ENCODE data around the gene CERS1.

CERS1 gene

GRCh38 chr19:18831524-18832305 lies 64.2 kb downstream of the CERS1 start, which contains the start of gene UPF1:
Gene UPF1 (plus strand): TSS chr19:18831959. CDS start chr19:18832210, 251 bp downstream.
- no peak for TF ChIP-seq SUZ12 (IDR thresholded peaks at IDR 0.05; ENCODE audit: extremely low read depth, insufficient read depth, insufficient read length)
- TF ChIP-seq ZNF274 (IDR thresholded peaks at IDR 0.05; ENCODE audit: low read depth, low read length): no peak
- TF ChIP-seq YY1 (IDR thresholded peaks at IDR 0.05; ENCODE audit: insufficient read depth, insufficient read length): no peak
- DNase-seq (ENCODE audit: low read depth, low spot score): peak; percentile 92
- H3K9me3 ChIP-seq (ENCODE audit: insufficient read depth, low read length): peaks cover 10% of the 10 kb centered on the region; the same call in 1 of the 2 replicates
- peak within 1 kb of the TSS; percentile 95 for H3K9ac ChIP-seq (ENCODE audit: insufficient read length, low read depth)
- peak within 1 kb of the TSS; percentile 90 for H3K4me3 ChIP-seq (ENCODE audit: insufficient read length, low read depth)
- H3K36me3 ChIP-seq (ENCODE audit: insufficient read depth, insufficient read length, low read length): peaks cover 39% of the 10 kb centered on the region
- H3K4me1 ChIP-seq (ENCODE audit: insufficient read depth, insufficient read length): no peaks in the 10 kb centered on the region
- H3K27me3 ChIP-seq (ENCODE audit: insufficient read depth, insufficient read length): peaks cover 16% of the 10 kb centered on the region

- Histone ChIP-seq H3K4me1 (ENCODE audit: insufficient read depth, insufficient read length) (no peaks in the 10 kb centered on the region), H3K9ac (ENCODE audit: insufficient read length, low read depth) (peak overlapping the region; percentile 10), H3K9me3 (ENCODE audit: insufficient read depth, low read length) (peaks cover 10% of the 10 kb centered on the region; the same call in 1 of the 2 replicates), H3K27me3 (ENCODE audit: insufficient read depth, insufficient read length) (peaks cover 16% of the 10 kb centered on the region), H3K36me3 (ENCODE audit: insufficient read depth, insufficient read length, low read length) (peaks cover 28% of the 10 kb centered on the region), H3K4me3 (ENCODE audit: insufficient read length, low read depth) (no peak overlapping the region)
- no peak for TF ChIP-seq YY1 (IDR thresholded peaks at IDR 0.05; ENCODE audit: insufficient read depth, insufficient read length)
- no peak for TF ChIP-seq ZNF274 (IDR thresholded peaks at IDR 0.05; ENCODE audit: low read depth, low read length)
- no peak for TF ChIP-seq SUZ12 (IDR thresholded peaks at IDR 0.05; ENCODE audit: extremely low read depth, insufficient read depth, insufficient read length)
- DNase-seq (ENCODE audit: low read depth, low spot score): no peak
Measured at GRCh38 chr19:18830488-18830887, 65.5 kb downstream of the CERS1 start.

GRCh38 chr19:18828786-18829185 lies 67.2 kb downstream of the CERS1 start:
- Histone ChIP-seq H3K9ac (ENCODE audit: insufficient read length, low read depth) (no peak overlapping the region), H3K36me3 (ENCODE audit: insufficient read depth, insufficient read length, low read length) (peaks cover 12% of the 10 kb centered on the region), H3K9me3 (ENCODE audit: insufficient read depth, low read length) (peaks cover 10% of the 10 kb centered on the region; the same call in 1 of the 2 replicates), H3K27me3 (ENCODE audit: insufficient read depth, insufficient read length) (peaks cover 16% of the 10 kb centered on the region), H3K4me3 (ENCODE audit: insufficient read length, low read depth) (no peak overlapping the region), H3K4me1 (ENCODE audit: insufficient read depth, insufficient read length) (no peaks in the 10 kb centered on the region)
- DNase-seq (ENCODE audit: low read depth, low spot score): no peak
- TF ChIP-seq YY1 (IDR thresholded peaks at IDR 0.05; ENCODE audit: insufficient read depth, insufficient read length): no peak
- TF ChIP-seq ZNF274 (IDR thresholded peaks at IDR 0.05; ENCODE audit: low read depth, low read length): no peak
- TF ChIP-seq SUZ12 (IDR thresholded peaks at IDR 0.05; ENCODE audit: extremely low read depth, insufficient read depth, insufficient read length): no peak

Measured in NT2/D1 (cell line).